Measurements from ENCODE around the gene CNN3. TPM values are rescaled to one million over a fixed set of nuclear protein-coding genes. Genes with fewer than 3 reads are reported as not detected.
A peak's percentile ranks its signal among the peaks of the same experiment; 100 is the strongest.

Gene CNN3
- total RNA-seq, 1 donor = 485 TPM

GRCh38 chr1:94878329-94878728, 48.6 kb downstream of the CNN3 start:
- TF ChIP-seq, protein P1, sequence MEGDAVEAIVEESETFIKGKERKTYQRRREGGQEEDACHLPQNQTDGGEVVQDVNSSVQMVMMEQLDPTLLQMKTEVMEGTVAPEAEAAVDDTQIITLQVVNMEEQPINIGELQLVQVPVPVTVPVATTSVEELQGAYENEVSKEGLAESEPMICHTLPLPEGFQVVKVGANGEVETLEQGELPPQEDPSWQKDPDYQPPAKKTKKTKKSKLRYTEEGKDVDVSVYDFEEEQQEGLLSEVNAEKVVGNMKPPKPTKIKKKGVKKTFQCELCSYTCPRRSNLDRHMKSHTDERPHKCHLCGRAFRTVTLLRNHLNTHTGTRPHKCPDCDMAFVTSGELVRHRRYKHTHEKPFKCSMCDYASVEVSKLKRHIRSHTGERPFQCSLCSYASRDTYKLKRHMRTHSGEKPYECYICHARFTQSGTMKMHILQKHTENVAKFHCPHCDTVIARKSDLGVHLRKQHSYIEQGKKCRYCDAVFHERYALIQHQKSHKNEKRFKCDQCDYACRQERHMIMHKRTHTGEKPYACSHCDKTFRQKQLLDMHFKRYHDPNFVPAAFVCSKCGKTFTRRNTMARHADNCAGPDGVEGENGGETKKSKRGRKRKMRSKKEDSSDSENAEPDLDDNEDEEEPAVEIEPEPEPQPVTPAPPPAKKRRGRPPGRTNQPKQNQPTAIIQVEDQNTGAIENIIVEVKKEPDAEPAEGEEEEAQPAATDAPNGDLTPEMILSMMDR (IDR thresholded peaks at IDR 0.05; ENCODE audit: insufficient read depth, low read depth, low read length) = no peak
- no peak for DNase-seq (ENCODE audit: low read depth)
- no peak overlapping the region for H3K4me3 ChIP-seq (ENCODE audit: low read depth, low read length)

DNA sequence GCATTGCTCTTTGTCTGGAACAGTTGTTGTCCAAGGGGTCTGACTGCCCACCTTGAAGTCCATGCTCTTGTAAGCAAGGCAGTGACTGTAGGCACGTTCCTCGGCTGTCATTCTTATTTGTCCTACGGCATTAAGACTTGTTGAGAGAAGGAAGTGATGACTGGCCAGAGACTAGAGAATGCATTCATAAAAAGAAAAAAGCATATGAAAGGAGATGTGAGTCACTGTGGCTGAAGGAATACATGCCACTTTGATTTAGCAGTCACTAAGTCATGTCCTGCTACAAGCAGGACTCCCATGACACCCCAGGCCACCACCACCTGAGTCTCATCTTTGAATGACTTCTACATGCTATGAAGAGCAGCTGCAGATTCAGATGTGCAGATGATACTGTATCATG, 50.5 kb downstream of the CNN3 start:
- no peak overlapping the region for H3K4me3 ChIP-seq (ENCODE audit: low read depth, low read length)
- no peak for DNase-seq (ENCODE audit: low read depth)
- TF ChIP-seq, protein P1 (IDR thresholded peaks at IDR 0.05; ENCODE audit: insufficient read depth, low read depth, low read length) = no peak

- TF ChIP-seq, protein P1 (IDR thresholded peaks at IDR 0.05; ENCODE audit: insufficient read depth, low read depth, low read length) = no peak
- H3K4me3 ChIP-seq (ENCODE audit: low read depth, low read length) = no peak overlapping the region
These were observed 51.1 kb downstream of the CNN3 start for GRCh38 chr1:94875794-94876193.

DNA sequence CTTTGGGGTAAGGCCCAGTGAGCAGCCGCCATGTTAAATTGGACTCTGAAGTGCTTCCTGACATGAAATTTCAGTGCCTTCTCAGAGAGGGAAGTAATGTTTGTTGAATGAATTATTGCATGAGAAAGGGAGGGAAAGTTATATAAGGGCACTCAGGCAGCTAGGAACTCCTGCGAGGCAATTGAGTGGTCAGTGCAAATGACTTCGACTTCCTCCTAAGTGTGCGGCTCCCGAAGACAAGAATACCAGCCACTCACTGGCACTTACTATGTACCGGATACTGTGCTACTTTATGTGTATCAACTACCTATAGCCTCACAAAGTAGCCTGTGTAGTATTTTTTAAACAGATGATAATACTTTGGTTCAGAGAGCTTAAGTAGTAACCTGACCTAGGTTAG, 52.5 kb downstream of the CNN3 start:
- DNase-seq (ENCODE audit: low read depth) = no peak
- H3K4me3 ChIP-seq (ENCODE audit: low read depth, low read length) = no peak overlapping the region
- TF ChIP-seq, protein P1 (IDR thresholded peaks at IDR 0.05; ENCODE audit: insufficient read depth, low read depth, low read length) = no peak

More at GRCh38 chr1:94875794-94876193, 51.1 kb downstream of the CNN3 start:
- DNase-seq (ENCODE audit: low read depth) = no peak

DNA sequence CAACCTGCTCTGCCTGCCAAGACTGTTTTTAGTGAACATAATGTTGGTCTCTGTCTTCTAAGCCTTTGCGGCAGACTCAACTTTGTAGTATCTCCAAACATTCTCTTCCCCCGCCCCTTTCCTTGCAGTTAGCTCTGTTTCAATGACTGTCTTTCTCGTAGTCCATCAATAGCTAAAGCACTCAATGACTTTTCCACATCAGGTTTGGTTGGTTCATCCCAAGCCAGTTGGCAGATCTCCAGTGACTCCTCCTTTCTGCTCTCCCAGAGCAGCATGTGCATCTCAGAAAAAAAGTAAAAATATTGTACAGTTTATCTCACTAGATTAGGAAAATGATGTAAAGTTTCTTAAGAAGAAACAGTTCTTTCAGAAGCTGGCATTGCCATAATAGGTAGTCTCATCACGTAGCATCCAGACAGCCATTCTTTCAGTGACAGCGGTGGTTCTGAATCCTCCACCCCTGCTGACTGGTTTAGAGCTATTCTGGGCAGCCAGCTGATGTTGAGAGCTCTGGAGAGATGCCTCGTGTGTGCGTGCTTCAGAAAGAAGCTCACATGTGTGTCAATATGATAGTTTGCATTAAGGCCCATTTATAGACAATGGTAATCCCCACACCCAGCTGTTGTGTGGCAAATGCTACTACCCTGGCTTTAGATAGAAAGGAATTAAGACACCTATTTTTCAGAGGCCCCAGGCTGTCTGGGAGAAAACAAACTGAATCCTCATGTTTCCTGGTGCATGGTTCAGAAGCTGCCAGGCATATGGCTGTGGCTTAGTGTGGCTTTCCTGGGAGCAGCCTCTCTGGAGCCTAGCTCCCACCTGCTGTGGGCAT, 53.2 kb downstream of the CNN3 start:
- H3K4me3 ChIP-seq (ENCODE audit: low read depth, low read length) = no peak overlapping the region
- peak; percentile 46 for DNase-seq (ENCODE audit: low read depth)

DNA sequence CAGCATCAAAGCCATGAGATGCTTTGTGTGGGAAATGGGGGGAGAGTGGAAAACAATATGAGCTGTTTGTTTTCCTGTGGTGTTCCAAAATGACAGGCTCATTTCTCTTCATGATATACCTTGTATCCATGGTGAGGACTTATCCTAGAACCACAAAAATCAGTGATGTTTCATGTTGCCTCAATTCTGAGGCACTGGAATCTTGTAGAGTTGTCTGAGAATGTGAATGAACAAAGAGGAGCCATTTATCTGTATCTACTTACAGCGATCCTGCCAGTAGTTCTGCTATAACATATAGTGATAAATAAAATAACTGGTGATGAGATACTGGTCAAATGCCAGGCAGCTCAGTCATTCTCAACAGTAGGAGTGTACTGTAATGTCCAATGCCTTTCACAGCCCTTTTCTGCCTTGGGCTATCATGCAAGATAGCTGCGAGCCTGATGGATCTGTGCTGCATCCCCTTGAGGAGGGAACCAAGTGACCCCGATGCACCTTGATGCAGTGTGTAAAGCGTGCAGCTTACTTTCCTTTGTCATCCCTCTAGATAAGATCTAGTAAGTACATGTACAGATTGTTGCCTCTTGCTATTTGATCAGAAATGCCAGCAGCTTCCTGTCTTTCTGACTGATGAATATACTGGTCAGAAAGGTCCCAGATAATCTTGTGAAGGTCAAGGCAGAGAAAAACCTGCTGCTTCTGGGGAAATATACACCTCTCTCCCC, 54.0 kb downstream of the CNN3 start:
- no peak overlapping the region for H3K4me3 ChIP-seq (ENCODE audit: low read depth, low read length)
- DNase-seq (ENCODE audit: low read depth) = no peak
- TF ChIP-seq, protein P1 (IDR thresholded peaks at IDR 0.05; ENCODE audit: insufficient read depth, low read depth, low read length) = no peak

More for the DNA sequence above, 53.2 kb downstream of the CNN3 start:
- TF ChIP-seq, protein P1 (IDR thresholded peaks at IDR 0.05; ENCODE audit: insufficient read depth, low read depth, low read length) = no peak

Data from fibroblast of villous mesenchyme (primary cell).